Vagina (tissue), 2 donors: ENCODE measurements around the gene CGNL1.

Experiments
- CTCF ChIP-seq, 3 experiments: fragments of 450-650 bp in 2 of 3; fragments of 200-600 bp in 1 of 3; sonication (generic) in 1 of 3; IDR thresholded peaks; one replicate each; pipeline ENCODE4 v1.5.1; 2017 to 2019; ENCODE audit warnings: antibody characterized with exemption in 3 of 3, mild to moderate bottlenecking in 2 of 3, moderate library complexity in 2 of 3
- POLR2A ChIP-seq, 2 donors: fragments of 450-650 bp; IDR thresholded peaks; one replicate each; pipeline ENCODE4 v1.6.1; 2017; ENCODE audit warnings: antibody characterized with exemption in 2 of 2, mild to moderate bottlenecking in 2 of 2, moderate library complexity in 2 of 2

GRCh38 chr15:57329582-57330367, 46.5 kb upstream of the CGNL1 start:
- TF ChIP-seq CTCF (IDR thresholded peaks at IDR 0.05) (no peak), POLR2A (IDR thresholded peaks at IDR 0.05) (no peak)
